Measurements from ENCODE around the gene KLK13. TPM values are rescaled to one million over a fixed set of nuclear protein-coding genes. Genes with fewer than 3 reads are reported as not detected.

Gene KLK13
- total and polyA plus RNA-seq, 2 of the 13 experiments (the other 11 are each of a cell fraction or from before 2014, with no cell fraction given): 0.09 TPM; not detected in 1

GRCh38 chr19:51108066-51108804 is 43.3 kb upstream of the KLK13 start, which contains the start of gene CTU1 (continued):
- TF ChIP-seq, protein P1, sequence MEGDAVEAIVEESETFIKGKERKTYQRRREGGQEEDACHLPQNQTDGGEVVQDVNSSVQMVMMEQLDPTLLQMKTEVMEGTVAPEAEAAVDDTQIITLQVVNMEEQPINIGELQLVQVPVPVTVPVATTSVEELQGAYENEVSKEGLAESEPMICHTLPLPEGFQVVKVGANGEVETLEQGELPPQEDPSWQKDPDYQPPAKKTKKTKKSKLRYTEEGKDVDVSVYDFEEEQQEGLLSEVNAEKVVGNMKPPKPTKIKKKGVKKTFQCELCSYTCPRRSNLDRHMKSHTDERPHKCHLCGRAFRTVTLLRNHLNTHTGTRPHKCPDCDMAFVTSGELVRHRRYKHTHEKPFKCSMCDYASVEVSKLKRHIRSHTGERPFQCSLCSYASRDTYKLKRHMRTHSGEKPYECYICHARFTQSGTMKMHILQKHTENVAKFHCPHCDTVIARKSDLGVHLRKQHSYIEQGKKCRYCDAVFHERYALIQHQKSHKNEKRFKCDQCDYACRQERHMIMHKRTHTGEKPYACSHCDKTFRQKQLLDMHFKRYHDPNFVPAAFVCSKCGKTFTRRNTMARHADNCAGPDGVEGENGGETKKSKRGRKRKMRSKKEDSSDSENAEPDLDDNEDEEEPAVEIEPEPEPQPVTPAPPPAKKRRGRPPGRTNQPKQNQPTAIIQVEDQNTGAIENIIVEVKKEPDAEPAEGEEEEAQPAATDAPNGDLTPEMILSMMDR (CRISPR knock-in tag; IDR thresholded peaks at IDR 0.05): no peak
- peak; percentile 73; the same call in 1 of the 2 replicates for TF ChIP-seq ARNT2 (CRISPR knock-in tag; IDR thresholded peaks at IDR 0.05; ENCODE audit: low read depth)
- no peak for TF ChIP-seq SNAPC2 (CRISPR knock-in tag; IDR thresholded peaks at IDR 0.05)
- TF ChIP-seq SMARCE1 (IDR thresholded peaks at IDR 0.05; ENCODE audit: borderline replicate concordance): no peak
- TF ChIP-seq DDIT3 (CRISPR knock-in tag; IDR thresholded peaks at IDR 0.05): no peak
- 0 out of 2 replicates have a peak, but pooled peaks have one; percentile 59 for TF ChIP-seq CBFB (CRISPR knock-in tag; IDR thresholded peaks at IDR 0.05)
- no peak for TF ChIP-seq ZNF451 (CRISPR knock-in tag; IDR thresholded peaks at IDR 0.05)
- TF ChIP-seq POLR2A (IDR thresholded peaks at IDR 0.05; ENCODE audit: insufficient read depth in 1 of 2, low read depth in 2 of 2, low read length in 2 of 2): peak; percentile 80 to 86
- no peak for TF ChIP-seq ZNF12 (CRISPR knock-in tag; IDR thresholded peaks at IDR 0.05)
- TF ChIP-seq SIX4 (CRISPR knock-in tag; IDR thresholded peaks at IDR 0.05): no peak
- peak; percentile 31; the same call in 1 of the 2 replicates for TF ChIP-seq ZNF709 (CRISPR knock-in tag; IDR thresholded peaks at IDR 0.05)
- TF ChIP-seq, protein P2, sequence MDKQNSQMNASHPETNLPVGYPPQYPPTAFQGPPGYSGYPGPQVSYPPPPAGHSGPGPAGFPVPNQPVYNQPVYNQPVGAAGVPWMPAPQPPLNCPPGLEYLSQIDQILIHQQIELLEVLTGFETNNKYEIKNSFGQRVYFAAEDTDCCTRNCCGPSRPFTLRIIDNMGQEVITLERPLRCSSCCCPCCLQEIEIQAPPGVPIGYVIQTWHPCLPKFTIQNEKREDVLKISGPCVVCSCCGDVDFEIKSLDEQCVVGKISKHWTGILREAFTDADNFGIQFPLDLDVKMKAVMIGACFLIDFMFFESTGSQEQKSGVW (CRISPR knock-in tag; IDR thresholded peaks at IDR 0.05; ENCODE audit: borderline replicate concordance): no peak
- TF ChIP-seq ZNF660 (CRISPR knock-in tag; IDR thresholded peaks at IDR 0.05; ENCODE audit: borderline replicate concordance, low read depth): no peak
- TF ChIP-seq SOX6 (IDR thresholded peaks at IDR 0.05): no peak
- peak; percentile 66 for TF ChIP-seq SOX6 (CRISPR knock-in tag; IDR thresholded peaks at IDR 0.05)
- peak; percentile 45; the same call in 1 of the 2 replicates for TF ChIP-seq ZSCAN31 (CRISPR knock-in tag; IDR thresholded peaks at IDR 0.05; ENCODE audit: low read depth)
- TF ChIP-seq, protein P3, sequence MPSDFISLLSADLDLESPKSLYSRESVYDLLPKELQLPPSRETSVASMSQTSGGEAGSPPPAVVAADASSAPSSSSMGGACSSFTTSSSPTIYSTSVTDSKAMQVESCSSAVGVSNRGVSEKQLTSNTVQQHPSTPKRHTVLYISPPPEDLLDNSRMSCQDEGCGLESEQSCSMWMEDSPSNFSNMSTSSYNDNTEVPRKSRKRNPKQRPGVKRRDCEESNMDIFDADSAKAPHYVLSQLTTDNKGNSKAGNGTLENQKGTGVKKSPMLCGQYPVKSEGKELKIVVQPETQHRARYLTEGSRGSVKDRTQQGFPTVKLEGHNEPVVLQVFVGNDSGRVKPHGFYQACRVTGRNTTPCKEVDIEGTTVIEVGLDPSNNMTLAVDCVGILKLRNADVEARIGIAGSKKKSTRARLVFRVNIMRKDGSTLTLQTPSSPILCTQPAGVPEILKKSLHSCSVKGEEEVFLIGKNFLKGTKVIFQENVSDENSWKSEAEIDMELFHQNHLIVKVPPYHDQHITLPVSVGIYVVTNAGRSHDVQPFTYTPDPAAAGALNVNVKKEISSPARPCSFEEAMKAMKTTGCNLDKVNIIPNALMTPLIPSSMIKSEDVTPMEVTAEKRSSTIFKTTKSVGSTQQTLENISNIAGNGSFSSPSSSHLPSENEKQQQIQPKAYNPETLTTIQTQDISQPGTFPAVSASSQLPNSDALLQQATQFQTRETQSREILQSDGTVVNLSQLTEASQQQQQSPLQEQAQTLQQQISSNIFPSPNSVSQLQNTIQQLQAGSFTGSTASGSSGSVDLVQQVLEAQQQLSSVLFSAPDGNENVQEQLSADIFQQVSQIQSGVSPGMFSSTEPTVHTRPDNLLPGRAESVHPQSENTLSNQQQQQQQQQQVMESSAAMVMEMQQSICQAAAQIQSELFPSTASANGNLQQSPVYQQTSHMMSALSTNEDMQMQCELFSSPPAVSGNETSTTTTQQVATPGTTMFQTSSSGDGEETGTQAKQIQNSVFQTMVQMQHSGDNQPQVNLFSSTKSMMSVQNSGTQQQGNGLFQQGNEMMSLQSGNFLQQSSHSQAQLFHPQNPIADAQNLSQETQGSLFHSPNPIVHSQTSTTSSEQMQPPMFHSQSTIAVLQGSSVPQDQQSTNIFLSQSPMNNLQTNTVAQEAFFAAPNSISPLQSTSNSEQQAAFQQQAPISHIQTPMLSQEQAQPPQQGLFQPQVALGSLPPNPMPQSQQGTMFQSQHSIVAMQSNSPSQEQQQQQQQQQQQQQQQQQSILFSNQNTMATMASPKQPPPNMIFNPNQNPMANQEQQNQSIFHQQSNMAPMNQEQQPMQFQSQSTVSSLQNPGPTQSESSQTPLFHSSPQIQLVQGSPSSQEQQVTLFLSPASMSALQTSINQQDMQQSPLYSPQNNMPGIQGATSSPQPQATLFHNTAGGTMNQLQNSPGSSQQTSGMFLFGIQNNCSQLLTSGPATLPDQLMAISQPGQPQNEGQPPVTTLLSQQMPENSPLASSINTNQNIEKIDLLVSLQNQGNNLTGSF (CRISPR knock-in tag; IDR thresholded peaks at IDR 0.05): no peak
- TF ChIP-seq KDM1A (CRISPR knock-in tag; IDR thresholded peaks at IDR 0.05): no peak
